Measurements from ENCODE around the gene PPP1R16B.

The PPP1R16B gene

GRCh38 chr20:38951611-38952010 lies 146.1 kb downstream of the PPP1R16B start:
- no peaks in the 10 kb centered on the region for H3K4me1 ChIP-seq (ENCODE audit: low read length)
- H3K79me2 ChIP-seq (ENCODE audit: low read length), result peaks cover 65% of the 10 kb centered on the region
- H3K9me3 ChIP-seq (ENCODE audit: insufficient read depth, low read length), result no peaks in the 10 kb centered on the region
- no peak overlapping the region for H3K4me2 ChIP-seq (ENCODE audit: low read length)
- TF ChIP-seq CTCF (IDR thresholded peaks at IDR 0.05; ENCODE audit: low read depth, low read length), result no peak
- no peak for TF ChIP-seq EZH2phosphoT487 (IDR thresholded peaks at IDR 0.05; ENCODE audit: low read depth)
- H3K27me3 ChIP-seq (ENCODE audit: low read depth, low read length), result no peaks in the 10 kb centered on the region
- peaks cover 75% of the 10 kb centered on the region for H3K36me3 ChIP-seq (replicated peaks; ENCODE audit: low read depth, low read length)
- no peak overlapping the region for H3K4me3 ChIP-seq (ENCODE audit: low read length)
- no peak overlapping the region for H3K27ac ChIP-seq (ENCODE audit: low read length)
- no peak overlapping the region for H2AFZ ChIP-seq (ENCODE audit: low read depth, low read length)
- peaks cover 27% of the 10 kb centered on the region for H4K20me1 ChIP-seq (ENCODE audit: insufficient read depth, low read length)
- no peak overlapping the region for H3K9ac ChIP-seq (ENCODE audit: low read length)

GRCh38 chr20:38952153-38952552 lies 146.7 kb downstream of the PPP1R16B start:
- Histone ChIP-seq H3K27me3 (ENCODE audit: low read depth, low read length) (no peaks in the 10 kb centered on the region), H3K36me3 (replicated peaks; ENCODE audit: low read depth, low read length) (peaks cover 69% of the 10 kb centered on the region), H3K27ac (ENCODE audit: low read length) (no peak overlapping the region), H3K4me3 (ENCODE audit: low read length) (no peak overlapping the region), H3K4me1 (ENCODE audit: low read length) (no peaks in the 10 kb centered on the region), H2AFZ (ENCODE audit: low read depth, low read length) (no peak overlapping the region), H3K9me3 (ENCODE audit: insufficient read depth, low read length) (no peaks in the 10 kb centered on the region), H3K9ac (ENCODE audit: low read length) (no peak overlapping the region), H3K79me2 (ENCODE audit: low read length) (peaks cover 59% of the 10 kb centered on the region), H3K4me2 (ENCODE audit: low read length) (no peak overlapping the region), H4K20me1 (ENCODE audit: insufficient read depth, low read length) (peaks cover 23% of the 10 kb centered on the region)
- TF ChIP-seq EZH2phosphoT487 (IDR thresholded peaks at IDR 0.05; ENCODE audit: low read depth) (no peak), CTCF (IDR thresholded peaks at IDR 0.05; ENCODE audit: low read depth, low read length) (no peak)

DNA sequence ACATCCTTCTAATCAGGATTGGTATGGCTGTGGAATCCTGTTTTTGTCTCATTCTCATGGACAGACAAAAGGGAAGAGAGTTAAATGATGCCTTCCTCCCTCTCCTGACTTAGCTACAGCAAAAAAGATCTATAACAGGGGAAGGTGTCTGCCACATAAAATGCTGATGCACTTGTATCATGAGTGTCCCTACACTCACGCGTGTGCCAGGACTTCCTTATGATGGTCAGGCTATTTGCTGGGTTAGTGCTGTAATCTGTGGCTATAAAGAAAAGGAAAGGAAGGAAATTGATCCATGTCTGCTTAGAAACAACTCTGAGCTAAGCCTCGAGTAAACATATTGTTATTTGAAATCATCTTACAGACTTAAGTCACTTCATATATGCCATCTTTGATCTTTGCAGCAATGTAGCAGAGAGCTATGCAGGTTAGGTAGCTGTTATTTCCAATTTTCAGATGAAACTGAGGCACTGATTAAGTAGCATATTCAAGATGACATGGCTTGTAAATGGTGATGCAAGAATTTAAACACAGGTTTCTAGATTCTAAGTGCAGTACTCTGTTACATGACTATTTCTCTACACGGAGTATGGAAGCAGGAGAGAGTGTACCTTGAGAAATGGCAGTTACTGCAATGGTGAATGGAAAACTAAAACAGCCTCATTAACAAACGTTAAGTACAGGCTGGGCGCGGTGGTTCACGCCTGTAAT lies 148.3 kb downstream of the PPP1R16B start:
- H3K4me1 ChIP-seq (ENCODE audit: low read length), result no peaks in the 10 kb centered on the region
- no peak overlapping the region for H3K9ac ChIP-seq (ENCODE audit: low read length)
- no peak for TF ChIP-seq EZH2phosphoT487 (IDR thresholded peaks at IDR 0.05; ENCODE audit: low read depth)
- no peak for TF ChIP-seq CTCF (IDR thresholded peaks at IDR 0.05; ENCODE audit: low read depth, low read length)
- peaks cover 58% of the 10 kb centered on the region for H3K36me3 ChIP-seq (replicated peaks; ENCODE audit: low read depth, low read length)
- H3K27ac ChIP-seq (ENCODE audit: low read length), result no peak overlapping the region
- H3K4me3 ChIP-seq (ENCODE audit: low read length), result no peak overlapping the region
- no peaks in the 10 kb centered on the region for H3K9me3 ChIP-seq (ENCODE audit: insufficient read depth, low read length)
- H3K4me2 ChIP-seq (ENCODE audit: low read length), result no peak overlapping the region
- no peaks in the 10 kb centered on the region for H3K27me3 ChIP-seq (ENCODE audit: low read depth, low read length)
- H3K79me2 ChIP-seq (ENCODE audit: low read length), result peaks cover 44% of the 10 kb centered on the region
- no peak overlapping the region for H2AFZ ChIP-seq (ENCODE audit: low read depth, low read length)
- peaks cover 12% of the 10 kb centered on the region for H4K20me1 ChIP-seq (ENCODE audit: insufficient read depth, low read length)

GRCh38 chr20:38957235-38957876 lies 151.9 kb downstream of the PPP1R16B start:
- Histone ChIP-seq H3K79me2 (ENCODE audit: low read length) (peaks cover 20% of the 10 kb centered on the region), H3K4me2 (ENCODE audit: low read length) (no peak overlapping the region), H2AFZ (ENCODE audit: low read depth, low read length) (no peak overlapping the region), H3K27me3 (ENCODE audit: low read depth, low read length) (no peaks in the 10 kb centered on the region), H4K20me1 (ENCODE audit: insufficient read depth, low read length) (peaks cover 4% of the 10 kb centered on the region), H3K4me3 (ENCODE audit: low read length) (no peak overlapping the region), H3K4me1 (ENCODE audit: low read length) (peaks cover 9% of the 10 kb centered on the region), H3K9ac (ENCODE audit: low read length) (no peak overlapping the region), H3K27ac (ENCODE audit: low read length) (no peak overlapping the region), H3K9me3 (ENCODE audit: insufficient read depth, low read length) (no peaks in the 10 kb centered on the region), H3K36me3 (replicated peaks; ENCODE audit: low read depth, low read length) (peaks cover 28% of the 10 kb centered on the region)
- TF ChIP-seq CTCF (IDR thresholded peaks at IDR 0.05; ENCODE audit: low read depth, low read length) (no peak), EZH2phosphoT487 (IDR thresholded peaks at IDR 0.05; ENCODE audit: low read depth) (no peak)
